Endodermal cell (in vitro differentiated cells): ENCODE data around the gene DNM2. TPM values are rescaled to one million over a fixed set of nuclear protein-coding genes. Genes with fewer than 3 reads are reported as not detected.
A peak's percentile ranks its signal among the peaks of the same experiment; 100 is the strongest.

Source experiments
- DNase-seq: peaks from one replicate; pipeline ENCODE4 v3.0.0-alpha.2; 2017
- H3K27ac ChIP-seq: 2 replicates; pipeline ENCODE4 v1.5.1; 2013; ENCODE audit warnings: mild to moderate bottlenecking, low read depth, low read length, moderate library complexity
- H3K27me3 ChIP-seq: 2 replicates; pipeline ENCODE4 v1.6.1; 2013; ENCODE audit warnings: mild to moderate bottlenecking, low read length, moderate library complexity; ENCODE audit not compliant: insufficient read depth, control insufficient read depth, poor library complexity, severe bottlenecking
- H3K36me3 ChIP-seq: 2 replicates; pipeline ENCODE4 v1.7.0; 2013; ENCODE audit warnings: mild to moderate bottlenecking, low read length, moderate library complexity; ENCODE audit not compliant: control insufficient read depth, insufficient read depth
- H3K4me1 ChIP-seq: one replicate; pipeline ENCODE4 v1.7.0; 2013; ENCODE audit warnings: low read length; ENCODE audit not compliant: control insufficient read depth, insufficient read depth
- H3K4me3 ChIP-seq: 2 replicates; pipeline ENCODE4 v1.5.1; 2013; ENCODE audit warnings: mild to moderate bottlenecking, low read length, moderate library complexity
- H3K9ac ChIP-seq: 2 replicates; pipeline ENCODE4 v1.6.1; 2013; ENCODE audit warnings: mild to moderate bottlenecking, low read length, moderate library complexity; ENCODE audit not compliant: poor library complexity, severe bottlenecking; ENCODE audit errors: extremely low read depth
- H3K9me3 ChIP-seq: 2 replicates; pipeline ENCODE4 v1.6.1; 2013; ENCODE audit warnings: mild to moderate bottlenecking, low read length, moderate library complexity; ENCODE audit not compliant: control insufficient read depth
- H3K27ac Mint-ChIP-seq: 2 replicates; pipeline ENCODE4 v1.8.0; 2020; ENCODE audit warnings: mixed read lengths
- H3K27me3 Mint-ChIP-seq: 2 replicates; pipeline ENCODE4 v1.8.0; 2021; ENCODE audit warnings: mild to moderate bottlenecking, mixed read lengths; ENCODE audit not compliant: insufficient read depth
- H3K36me3 Mint-ChIP-seq: 2 replicates; pipeline ENCODE4 v1.8.0; 2020; ENCODE audit warnings: low read depth, mixed read lengths
- H3K4me1 Mint-ChIP-seq: 2 replicates; pipeline ENCODE4 v1.8.0; 2020; ENCODE audit warnings: mixed read lengths
- H3K4me3 Mint-ChIP-seq: 2 replicates; pipeline ENCODE4 v1.8.0; 2020; ENCODE audit warnings: mild to moderate bottlenecking, moderate library complexity, mixed read lengths
- H3K9me3 Mint-ChIP-seq: 2 replicates; pipeline ENCODE4 v1.8.0; 2020; ENCODE audit warnings: mild to moderate bottlenecking, mixed read lengths
- WGBS, 2 experiments: methylation state at CpG; one replicate each; pipeline versions ENCODE4 v1.1.5 to v1.1.7; 2013; ENCODE audit warnings: missing lambda C conversion rate in 2 of 2, mixed read lengths in 1 of 2; ENCODE audit not compliant: insufficient coverage in 1 of 2, insufficient read length in 1 of 2; 5-methylcytosine and 5-hydroxymethylcytosine counted together
- total RNA-seq, 2 donors: library from RNA; stranded (reverse); fragmentation: NEBNext Ultra II Directional in 1 of 2; extraction: Animal tissue kit (Norgen Biotek cat#: 25700) in 1 of 2; gene quantifications; 2 replicates in 1 of 2; 3 replicates in 1 of 2; pipeline ENCODE4 v1.2.1, GENCODE V29; 2021
- TF ChIP-seq, protein P1 (sequence below): fragments of 200-600 bp; sonication (generic); conservative IDR thresholded peaks from 2 replicates; pipeline ENCODE4 v1.5.0; 2021; ENCODE audit warnings: antibody characterized with exemption, mild to moderate bottlenecking

Gene DNM2
- total RNA-seq, 2 donors from 2014 or later: 118 to 136 TPM

DNA sequence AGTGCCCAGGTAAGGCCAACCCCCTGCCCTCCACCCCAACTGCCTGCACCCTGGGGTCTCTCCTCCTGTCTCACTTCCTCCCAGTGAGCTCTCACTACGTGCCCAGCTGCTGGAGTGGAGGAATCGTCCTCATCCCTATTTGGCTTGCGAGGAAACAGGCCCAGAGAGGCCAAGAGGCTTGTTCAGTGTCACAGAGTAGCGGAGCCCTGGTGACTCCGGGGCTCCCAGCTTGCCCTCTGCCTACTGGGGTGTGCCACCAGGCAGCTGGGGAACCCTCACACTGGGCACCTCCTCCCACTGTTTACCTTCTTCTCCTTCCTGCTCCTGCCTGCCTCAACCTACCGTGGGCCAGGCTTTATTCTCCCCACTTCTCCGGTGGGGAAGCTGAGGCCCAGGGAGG lies 112.5 kb downstream of the DNM2 start:
- Histone ChIP-seq H3K27me3 (no peaks in the 10 kb centered on the region), H3K9me3 (no peaks in the 10 kb centered on the region), H3K9ac (no peak overlapping the region), H3K27ac (no peak overlapping the region), H3K4me3 (no peak overlapping the region), H3K4me1 (no peaks in the 10 kb centered on the region), H3K36me3 (peaks cover 39% of the 10 kb centered on the region)
- H3K36me3 Mint-ChIP-seq: peaks cover 31% of the 10 kb centered on the region
- TF ChIP-seq, protein P1, sequence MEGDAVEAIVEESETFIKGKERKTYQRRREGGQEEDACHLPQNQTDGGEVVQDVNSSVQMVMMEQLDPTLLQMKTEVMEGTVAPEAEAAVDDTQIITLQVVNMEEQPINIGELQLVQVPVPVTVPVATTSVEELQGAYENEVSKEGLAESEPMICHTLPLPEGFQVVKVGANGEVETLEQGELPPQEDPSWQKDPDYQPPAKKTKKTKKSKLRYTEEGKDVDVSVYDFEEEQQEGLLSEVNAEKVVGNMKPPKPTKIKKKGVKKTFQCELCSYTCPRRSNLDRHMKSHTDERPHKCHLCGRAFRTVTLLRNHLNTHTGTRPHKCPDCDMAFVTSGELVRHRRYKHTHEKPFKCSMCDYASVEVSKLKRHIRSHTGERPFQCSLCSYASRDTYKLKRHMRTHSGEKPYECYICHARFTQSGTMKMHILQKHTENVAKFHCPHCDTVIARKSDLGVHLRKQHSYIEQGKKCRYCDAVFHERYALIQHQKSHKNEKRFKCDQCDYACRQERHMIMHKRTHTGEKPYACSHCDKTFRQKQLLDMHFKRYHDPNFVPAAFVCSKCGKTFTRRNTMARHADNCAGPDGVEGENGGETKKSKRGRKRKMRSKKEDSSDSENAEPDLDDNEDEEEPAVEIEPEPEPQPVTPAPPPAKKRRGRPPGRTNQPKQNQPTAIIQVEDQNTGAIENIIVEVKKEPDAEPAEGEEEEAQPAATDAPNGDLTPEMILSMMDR: no peak
- H3K4me3 Mint-ChIP-seq: no peak overlapping the region
- H3K27ac Mint-ChIP-seq: no peak overlapping the region
- 96 to 100% methylated on average over 1 to 7 of the region's 7 CpGs for WGBS, 2 experiments
- no peaks in the 10 kb centered on the region for H3K27me3 Mint-ChIP-seq
- H3K9me3 Mint-ChIP-seq: no peaks in the 10 kb centered on the region
- no peaks in the 10 kb centered on the region for H3K4me1 Mint-ChIP-seq
- DNase-seq: no peak

- Histone ChIP-seq H3K4me1 (no peaks in the 10 kb centered on the region), H3K9me3 (no peaks in the 10 kb centered on the region), H3K4me3 (no peak overlapping the region), H3K27ac (no peak overlapping the region), H3K9ac (no peak overlapping the region), H3K36me3 (peaks cover 35% of the 10 kb centered on the region), H3K27me3 (no peaks in the 10 kb centered on the region)
- Mint-ChIP-seq H3K36me3 (peaks cover 26% of the 10 kb centered on the region), H3K4me1 (no peaks in the 10 kb centered on the region), H3K9me3 (peaks cover under 1% of the 10 kb centered on the region), H3K4me3 (no peak overlapping the region), H3K27me3 (no peaks in the 10 kb centered on the region), H3K27ac (no peak overlapping the region)
- no peak for DNase-seq
- WGBS, 2 experiments: 90 to 94% methylated on average over 13 to 33 of the region's 33 CpGs
- TF ChIP-seq, protein P1: no peak
Measured at GRCh38 chr19:10830931-10831779, 113.3 kb downstream of the DNM2 start.

- no peaks in the 10 kb centered on the region for H3K4me1 ChIP-seq
- 94 to 95% methylated on average over 24 to 28 of the region's 28 CpGs for WGBS, 2 experiments
- Mint-ChIP-seq H3K36me3 (peaks cover 17% of the 10 kb centered on the region), H3K4me1 (no peaks in the 10 kb centered on the region), H3K4me3 (no peak overlapping the region), H3K9me3 (peaks cover 12% of the 10 kb centered on the region), H3K27me3 (peaks cover 11% of the 10 kb centered on the region), H3K27ac (no peak overlapping the region)
- H3K27me3 ChIP-seq: no peaks in the 10 kb centered on the region
- no peak overlapping the region for H3K9ac ChIP-seq
- TF ChIP-seq, protein P1: no peak
- peaks cover 26% of the 10 kb centered on the region for H3K36me3 ChIP-seq
- H3K9me3 ChIP-seq: peaks cover 6% of the 10 kb centered on the region
- no peak for DNase-seq
- no peak overlapping the region for H3K4me3 ChIP-seq
- peak overlapping the region; percentile 24 for H3K27ac ChIP-seq
Measured at GRCh38 chr19:10831987-10832938, 114.4 kb downstream of the DNM2 start.
